Esophagus muscularis mucosa (tissue), 3 donors: Measurements from ENCODE around the gene DOCK4.

Source experiments
- CTCF ChIP-seq, 3 experiments: fragments of 200-600 bp in 2 of 3; fragments of 450-650 bp in 1 of 3; sonication (generic) in 2 of 3; IDR thresholded peaks; one replicate each; pipeline ENCODE4 v1.5.1; 2017 to 2019; ENCODE audit warnings: antibody characterized with exemption in 3 of 3, mild to moderate bottlenecking in 2 of 3, moderate library complexity in 1 of 3
- POLR2A ChIP-seq: fragments of 450-650 bp; IDR thresholded peaks from one replicate; pipeline ENCODE4 v1.6.1; 2017; ENCODE audit warnings: antibody characterized with exemption, moderate library complexity, mild to moderate bottlenecking, low read depth
- POLR2AphosphoS5 ChIP-seq, 2 donors: sonication (generic); formaldehyde crosslinking; IDR thresholded peaks; one replicate each; pipeline ENCODE4 v1.6.1; 2017; ENCODE audit warnings: antibody characterized with exemption in 2 of 2

- no peak for TF ChIP-seq CTCF (IDR thresholded peaks at IDR 0.05)
- TF ChIP-seq POLR2AphosphoS5 (IDR thresholded peaks at IDR 0.05): no peak
- no peak for TF ChIP-seq POLR2A
These were observed 191.1 kb downstream of the DOCK4 start for GRCh38 chr7:112015146-112015545.
